Stimulated activated CD4-positive, alpha-beta T cell treated with anti-CD3 and anti-CD28 coated beads, Interleukin-1b, Interleukin-23, amount 100 ng/mL, for 48 hours (primary cell): Measurements from ENCODE around the gene NRIP3.
"Not testable (repeated sequence)": the region's sequence is repeated elsewhere in the genome, so short reads cannot be mapped to it uniquely, and the experiment has no call there.

Source experiments
- DNase-seq: peaks from one replicate; pipeline ENCODE4 v3.0.0-alpha.2; 2020

Gene NRIP3

GRCh38 chr11:8967184-8967583 lies 36.6 kb downstream of the NRIP3 start:
- no peak for DNase-seq

DNA sequence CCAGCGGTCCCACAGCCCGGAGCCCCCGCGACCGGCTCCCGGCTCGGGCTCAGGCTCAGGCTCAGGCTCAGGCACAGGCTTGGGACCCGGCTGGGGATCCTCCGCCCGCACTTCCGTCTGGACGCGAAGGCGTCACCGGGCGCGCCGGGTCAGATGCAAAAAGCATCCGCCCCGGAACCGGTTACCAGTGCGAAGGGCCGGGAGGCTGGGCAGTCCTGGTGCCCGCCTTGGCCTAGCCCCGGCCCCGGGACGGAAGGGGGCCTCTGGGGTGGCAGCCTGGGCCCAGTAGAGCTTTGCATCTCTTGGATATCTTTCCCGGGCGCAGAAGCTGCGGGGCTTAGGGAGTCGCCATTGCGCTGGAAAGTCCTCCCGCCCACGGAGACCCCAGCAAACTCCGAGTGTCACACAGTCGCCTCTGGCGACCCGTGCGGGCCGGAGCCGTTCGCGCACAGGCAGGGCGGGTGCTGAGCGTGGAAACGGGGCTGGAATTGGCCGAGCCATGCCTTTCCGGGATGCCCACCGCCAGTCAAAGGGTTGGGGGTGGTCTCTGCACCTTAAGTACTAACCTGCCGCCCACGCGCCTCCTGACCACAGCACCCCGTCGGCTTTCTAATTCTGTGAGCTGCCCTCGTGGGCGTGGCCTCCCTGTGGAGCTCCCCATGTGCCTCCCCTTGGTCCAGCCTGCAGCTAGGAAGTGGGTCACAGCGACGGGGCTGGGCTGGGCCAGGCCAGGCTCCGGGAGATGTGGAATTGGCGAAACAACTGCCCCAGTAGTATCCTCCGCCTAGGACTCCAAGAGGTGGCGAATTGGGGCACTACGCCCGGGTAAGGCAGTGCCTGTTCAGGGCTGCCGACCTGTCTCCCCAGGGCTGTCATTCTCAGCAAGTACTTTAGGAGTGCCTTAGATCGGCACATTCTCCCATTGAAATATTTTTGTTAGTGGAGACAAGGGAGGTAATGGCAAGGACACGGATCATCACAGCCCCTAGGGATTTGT lies 39.2 kb downstream of the NRIP3 start, which contains the start of gene TMEM9B:
TMEM9B (minus strand) TSS at position 119 of the 997 bp plus-strand sequence. CDS start 129 bp downstream, outside the sequence.
- DNase-seq: peak; percentile 82

DNA sequence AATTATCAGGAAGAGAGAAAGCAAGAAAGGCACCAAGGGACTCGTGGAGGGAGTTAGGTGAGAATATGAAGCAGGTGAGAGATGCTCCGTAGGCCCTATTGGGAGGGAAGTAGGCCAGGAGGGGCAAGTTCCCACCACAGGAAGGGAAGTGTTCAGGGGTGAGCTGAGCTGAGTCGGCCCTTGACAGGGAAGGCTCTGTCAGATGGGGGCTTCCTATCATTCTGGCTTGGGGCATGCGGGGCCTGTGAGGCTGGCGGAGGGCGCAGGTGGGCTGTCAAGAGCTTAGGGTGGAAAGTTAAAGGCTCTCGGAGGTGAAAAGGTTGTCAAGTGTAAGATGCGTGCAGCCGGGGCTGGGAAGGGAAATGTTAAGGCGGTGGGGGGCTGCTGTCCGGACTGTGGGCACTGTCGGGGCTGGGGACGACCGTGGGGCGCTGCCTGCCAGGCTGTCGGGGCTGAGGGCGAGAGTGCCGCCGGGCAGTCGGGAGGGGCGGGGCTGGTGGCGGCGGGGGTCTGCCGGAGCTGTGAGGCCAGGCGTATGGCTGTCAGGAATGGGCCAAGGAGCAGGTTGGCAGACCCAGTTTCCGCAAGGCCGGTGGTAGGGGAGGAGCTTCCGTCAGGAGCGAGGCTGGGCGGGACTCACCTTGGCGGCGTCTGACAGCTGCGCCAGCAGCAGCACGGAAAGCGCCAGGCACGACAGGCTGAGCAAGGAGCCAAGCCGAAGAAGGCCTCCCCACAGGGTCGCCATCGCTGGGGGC lies 40.1 kb downstream of the NRIP3 start:
- peak; percentile 77 for DNase-seq

DNA sequence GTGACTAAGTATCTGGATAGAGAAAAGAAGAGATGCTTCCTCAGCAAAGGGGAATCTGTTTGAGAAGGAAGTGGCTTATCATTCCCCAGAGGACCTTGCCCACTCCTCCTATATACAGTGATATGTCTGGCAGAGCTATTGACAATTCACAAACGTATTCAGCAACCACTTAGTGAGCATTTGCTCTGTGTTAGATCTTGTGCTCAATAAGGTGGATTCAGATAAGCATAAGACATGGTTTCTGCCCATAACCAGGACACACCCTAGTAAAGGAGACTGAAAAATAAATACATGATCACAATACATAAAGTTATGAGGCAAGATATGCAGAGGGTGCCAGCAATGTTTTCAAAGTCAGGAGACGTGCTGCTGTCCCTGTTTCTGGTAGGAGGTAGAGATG lies 41.0 kb downstream of the NRIP3 start:
- no peak for DNase-seq

DNA sequence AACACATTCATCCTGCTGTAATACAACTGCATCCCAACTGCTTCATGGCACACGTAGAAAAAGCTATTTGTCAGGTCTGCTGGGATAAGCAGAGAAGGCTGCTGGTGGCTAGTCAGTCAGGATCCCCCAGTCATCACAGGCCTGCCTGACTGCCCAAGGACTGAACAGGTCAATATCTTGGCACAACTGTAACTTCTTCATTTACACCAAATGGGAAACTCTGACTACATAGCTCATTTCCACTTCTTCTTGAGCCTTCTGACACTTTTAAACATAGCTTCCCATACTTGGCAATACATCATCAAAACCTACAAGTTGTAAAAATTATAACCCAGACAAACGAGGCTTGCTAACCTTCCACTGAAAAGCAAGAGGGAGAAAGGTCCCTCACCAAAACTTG lies 42.4 kb downstream of the NRIP3 start:
- no peak for DNase-seq

DNA sequence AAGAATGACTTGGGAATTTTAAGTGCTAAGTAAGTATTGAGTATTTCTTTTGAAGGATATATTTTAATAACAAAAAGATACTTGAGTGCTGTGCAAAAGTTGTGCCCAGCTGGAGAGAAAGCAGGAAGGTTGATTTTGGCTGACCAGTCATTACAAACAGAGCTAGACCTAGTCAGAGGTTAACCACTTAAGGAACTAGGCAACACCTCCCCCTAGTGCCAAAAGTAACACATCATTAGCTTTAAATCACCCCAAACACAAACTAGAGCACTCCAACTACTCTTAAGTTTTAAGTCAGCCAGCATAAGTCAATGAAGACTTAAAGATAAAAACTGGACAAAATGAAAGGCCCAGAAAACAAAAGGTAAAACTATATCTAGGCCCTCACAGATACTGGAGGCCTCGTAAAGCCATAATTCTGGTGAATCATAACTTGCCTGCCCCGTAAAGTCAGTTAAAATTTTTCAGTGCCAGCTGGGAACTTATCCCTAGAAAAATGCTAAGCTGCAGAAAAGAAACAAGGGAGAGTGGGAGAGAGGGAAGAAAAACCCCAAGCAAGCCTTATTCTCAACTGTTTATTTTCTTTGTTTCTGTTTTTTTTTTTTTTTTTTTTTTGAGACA lies 44.1 kb downstream of the NRIP3 start:
- no peak for DNase-seq

DNA sequence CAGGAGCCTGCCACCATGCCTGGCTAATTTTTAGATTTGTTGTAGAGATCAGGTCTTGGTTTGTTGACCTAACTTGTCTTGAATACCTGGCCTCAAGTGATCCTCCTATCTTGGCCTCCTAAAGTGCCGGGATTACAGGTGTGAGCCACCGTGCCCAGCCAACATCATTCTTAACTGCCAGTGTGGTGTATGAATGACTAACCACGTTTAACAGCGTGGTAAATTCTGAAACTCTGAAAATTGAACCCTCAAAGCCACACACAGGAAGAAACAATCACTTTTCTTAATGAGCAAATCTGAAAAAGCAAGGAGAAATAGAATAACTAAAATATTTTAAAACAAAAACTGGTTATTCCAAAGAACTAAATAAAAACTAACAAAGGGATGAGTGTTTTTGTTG lies 46.9 kb downstream of the NRIP3 start:
- DNase-seq: no peak

DNA sequence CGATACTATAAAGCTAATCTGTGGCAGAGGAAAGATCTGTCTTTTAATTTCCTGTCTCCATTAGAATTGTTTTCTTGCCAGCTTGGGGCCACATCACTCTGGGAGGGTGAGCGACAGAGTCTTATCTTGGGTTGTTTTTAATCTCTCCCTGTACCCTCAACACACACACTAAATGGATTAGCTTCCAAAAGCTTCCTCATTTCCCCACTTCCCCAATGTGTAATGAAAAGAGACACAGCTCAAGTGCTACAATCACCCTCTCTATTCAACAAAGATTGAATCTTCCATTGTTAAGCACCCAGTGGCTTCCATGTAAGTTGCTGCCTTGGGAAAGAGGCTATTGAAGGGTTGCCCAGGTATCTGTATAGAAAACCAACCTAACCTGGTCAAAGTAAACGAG lies 54.9 kb downstream of the NRIP3 start:
- DNase-seq: no peak

GRCh38 chr11:8947230-8947943 lies 56.4 kb downstream of the NRIP3 start:
- no peak for DNase-seq

GRCh38 chr11:8942518-8943066 lies 61.2 kb downstream of the NRIP3 start, which contains the start of gene ASCL3:
TSS of gene ASCL3 (minus strand) at chr11:8943016. CDS start at chr11:8938161, 4,855 bp downstream.
- no peak for DNase-seq

DNA sequence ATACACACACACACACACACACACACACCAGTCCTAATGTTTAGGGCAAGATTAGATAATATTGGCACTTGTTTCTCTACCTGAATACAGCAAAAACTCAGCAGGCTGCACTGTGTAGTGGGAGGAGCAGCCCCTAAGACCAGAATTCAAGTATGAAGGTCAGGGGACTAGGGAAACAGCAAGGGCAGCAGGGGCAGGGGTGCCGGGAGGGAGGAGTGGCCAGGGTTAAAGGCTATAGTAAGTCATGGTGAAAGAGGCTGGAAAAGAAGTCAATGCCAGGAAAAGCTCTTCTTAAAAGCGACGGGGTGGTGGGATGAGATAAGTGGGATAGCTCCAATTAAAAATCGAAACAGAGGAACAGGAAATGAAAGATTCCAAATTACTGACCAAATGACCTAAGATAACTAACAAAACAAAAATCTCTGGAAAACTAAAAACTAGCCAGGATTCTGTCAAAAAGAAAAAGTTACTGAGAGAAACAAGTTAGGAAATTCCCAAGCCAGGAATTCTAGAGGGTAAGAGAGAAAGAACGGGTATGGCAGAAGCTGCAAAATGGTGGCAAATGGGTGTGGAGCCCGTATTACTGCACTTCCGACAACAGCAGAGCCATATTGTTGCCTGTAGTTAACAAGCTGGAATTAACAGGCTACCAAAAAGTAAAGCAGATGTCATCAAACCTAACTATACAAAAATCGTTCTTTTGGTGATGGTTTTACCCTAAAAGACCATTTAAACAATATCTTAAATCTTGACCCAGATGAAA lies 62.3 kb downstream of the NRIP3 start:
- no peak for DNase-seq

- DNase-seq: no peak
Observed at GRCh38 chr11:8937659-8938058, 66.1 kb downstream of the NRIP3 start.

GRCh38 chr11:8937159-8937558 lies 66.6 kb downstream of the NRIP3 start:
- DNase-seq: no peak

DNA sequence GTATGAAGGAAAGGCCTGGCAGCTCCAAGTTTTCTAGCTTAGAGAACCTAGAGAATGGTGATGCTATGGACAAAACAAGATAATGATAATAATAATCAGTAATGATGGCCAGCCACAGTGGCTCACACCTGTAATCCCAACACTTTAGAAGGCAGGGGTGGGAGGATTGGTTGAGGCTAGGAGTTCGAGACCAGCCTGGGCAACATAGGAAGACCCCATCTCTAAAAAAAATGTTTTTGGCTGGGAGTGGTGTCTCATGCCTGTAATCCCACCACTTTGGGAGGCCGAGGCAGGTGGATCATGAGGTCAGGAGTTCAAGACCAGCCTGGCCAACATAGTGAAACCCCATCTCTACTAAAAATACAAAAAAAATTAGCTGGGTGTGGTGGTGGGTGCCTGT lies 68.0 kb downstream of the NRIP3 start:
- DNase-seq: not testable (repeated sequence)

GRCh38 chr11:8934742-8935488 lies 68.9 kb downstream of the NRIP3 start:
- no peak for DNase-seq

GRCh38 chr11:8933931-8934330 lies 69.9 kb downstream of the NRIP3 start:
- no peak for DNase-seq

DNA sequence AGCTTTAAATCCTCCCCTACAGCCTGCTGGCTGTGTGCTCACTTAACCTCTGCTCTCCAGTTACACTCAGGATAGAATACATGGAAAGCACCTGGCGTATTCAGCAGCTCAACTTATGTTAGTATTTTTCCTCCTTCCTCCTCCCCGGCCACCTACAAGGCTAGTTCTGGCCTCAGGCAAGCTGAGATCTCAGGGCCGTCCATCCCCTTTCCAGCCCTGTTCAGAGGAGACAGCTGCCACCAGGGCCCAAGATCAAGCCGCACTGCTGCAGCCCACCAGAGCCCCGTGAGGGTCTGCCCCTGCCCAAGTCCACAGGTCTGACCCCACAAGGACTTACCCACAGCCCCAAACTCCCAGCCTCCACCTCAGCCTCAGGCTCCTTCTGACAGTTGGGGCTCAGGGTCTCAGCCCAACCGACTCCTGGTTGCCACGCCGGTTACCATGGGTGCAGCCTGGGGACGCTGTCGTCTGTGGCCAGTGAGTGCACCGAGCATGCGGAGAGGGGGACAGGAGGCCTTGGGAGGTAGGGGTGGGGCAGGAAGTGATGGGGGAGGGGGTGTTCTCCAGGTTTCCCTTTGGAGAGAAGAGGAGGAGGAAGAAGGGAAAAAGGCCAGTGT lies 71.1 kb downstream of the NRIP3 start, which contains the start of gene C11orf16:
C11orf16 (minus strand) TSS at position 384 of the 617 bp plus-strand sequence. CDS start 639 bp downstream, outside the sequence.
- no peak for DNase-seq
